Measurements from ENCODE around the gene C9orf78.
"Not testable (repeated sequence)": the region's sequence is repeated elsewhere in the genome, so short reads cannot be mapped to it uniquely, and the experiment has no call there.

Gene C9orf78

GRCh38 chr9:129809346-129809745 lies 25.7 kb downstream of the C9orf78 start:
- DNase-seq = no peak

- no peak for DNase-seq
Measured at GRCh38 chr9:129806061-129806460, 29.0 kb downstream of the C9orf78 start.

- DNase-seq = no peak
Measured at GRCh38 chr9:129803676-129804060, 31.4 kb downstream of the C9orf78 start.

GRCh38 chr9:129802833-129803675 lies 32.0 kb downstream of the C9orf78 start, which contains the start of gene TOR1B:
Gene TOR1B (plus strand): TSS chr9:129803184. CDS start chr9:129803213, 29 bp downstream.
- peak; percentile 54 for DNase-seq

- no peak for DNase-seq
Measured at GRCh38 chr9:129801504-129801903, 33.6 kb downstream of the C9orf78 start.

GRCh38 chr9:129798973-129799372 lies 36.1 kb downstream of the C9orf78 start:
- no peak for DNase-seq

- DNase-seq = not testable (repeated sequence)
Measured at GRCh38 chr9:129796029-129796428, 39.0 kb downstream of the C9orf78 start.

GRCh38 chr9:129794549-129794948 lies 40.5 kb downstream of the C9orf78 start:
- no peak for DNase-seq

GRCh38 chr9:129786481-129786880 lies 48.6 kb downstream of the C9orf78 start:
- DNase-seq = no peak

GRCh38 chr9:129785866-129786265 lies 49.2 kb downstream of the C9orf78 start:
- DNase-seq = no peak

GRCh38 chr9:129784970-129785369 lies 50.1 kb downstream of the C9orf78 start:
- not testable (repeated sequence) for DNase-seq

GRCh38 chr9:129783516-129784361 lies 51.3 kb downstream of the C9orf78 start:
- DNase-seq = peak; percentile 78

GRCh38 chr9:129781981-129782380 lies 53.1 kb downstream of the C9orf78 start:
- no peak for DNase-seq

- no peak for DNase-seq
Measured at GRCh38 chr9:129781131-129781530, 53.9 kb downstream of the C9orf78 start.

- DNase-seq = no peak
Measured at GRCh38 chr9:129779560-129780190, 55.4 kb downstream of the C9orf78 start.

GRCh38 chr9:129778469-129778868 lies 56.6 kb downstream of the C9orf78 start:
- DNase-seq = no peak

GRCh38 chr9:129777769-129778130 lies 57.3 kb downstream of the C9orf78 start:
- DNase-seq = no peak

All from 8988T (cell line).